WTC11 (cell line): ENCODE results near the gene SHISA6. TPM values are rescaled to one million over a fixed set of nuclear protein-coding genes. Genes with fewer than 3 reads are reported as not detected.

ENCODE experiments used
- ATAC-seq: fragments of 200-7000 bp; cut with Tn5 transposase; 2 replicates; pipeline ENCODE4 v1.10.0; 2021; ENCODE audit warnings: mild to moderate bottlenecking, moderate library complexity
- CTCF ChIA-PET: fragments of 300-600 bp; sonication (Branson Sonifier 250); formaldehyde crosslinking; loops from one replicate; lab custom pipeline; 2021; ENCODE audit warnings: antibody characterized with exemption; lab: Charles Lee
- POLR2A ChIA-PET: fragments of 350-600 bp; sonication (Branson Sonifier 250); formaldehyde crosslinking; loops from one replicate; lab custom pipeline; 2021; ENCODE audit warnings: antibody characterized with exemption; lab: Charles Lee
- DNase-seq: peaks from one replicate; pipeline ENCODE4 v3.0.0; 2021; ENCODE audit warnings: low spot score
- H3K27ac Mint-ChIP-seq: 2 replicates; pipeline ENCODE4 v1.8.0; 2021; ENCODE audit warnings: mixed read lengths
- H3K27me3 Mint-ChIP-seq: 2 replicates; pipeline ENCODE4 v1.8.0; 2021; ENCODE audit warnings: low read depth, mild to moderate bottlenecking, moderate library complexity, mixed read lengths
- H3K36me3 Mint-ChIP-seq: 2 replicates; pipeline ENCODE4 v1.8.0; 2021; ENCODE audit warnings: mixed read lengths
- H3K4me1 Mint-ChIP-seq: 2 replicates; pipeline ENCODE4 v1.8.0; 2022; ENCODE audit warnings: mixed read lengths
- H3K4me3 Mint-ChIP-seq: 2 replicates; pipeline ENCODE4 v1.8.0; 2021; ENCODE audit warnings: mild to moderate bottlenecking, moderate library complexity, mixed read lengths
- H3K9me3 Mint-ChIP-seq: 2 replicates; pipeline ENCODE4 v1.8.0; 2021; ENCODE audit warnings: mixed read lengths
- ATF6 ChIP-seq: sonication (generic); formaldehyde crosslinking; IDR thresholded peaks from 2 replicates; pipeline ENCODE4 v1.8.1; 2023; ENCODE audit warnings: mild to moderate bottlenecking, missing genetic modification reagents
- ESRRA ChIP-seq: sonication (generic); formaldehyde crosslinking; IDR thresholded peaks from 2 replicates; pipeline ENCODE4 v1.8.1; 2022; ENCODE audit warnings: mild to moderate bottlenecking, missing genetic modification reagents, borderline replicate concordance
- MYBL2 ChIP-seq: sonication (generic); formaldehyde crosslinking; IDR thresholded peaks from 2 replicates; pipeline ENCODE4 v1.8.1; 2023; ENCODE audit warnings: mild to moderate bottlenecking, moderate library complexity, missing genetic modification reagents
- NFYB ChIP-seq: sonication (generic); formaldehyde crosslinking; conservative IDR thresholded peaks from 2 replicates; pipeline ENCODE4 v1.8.0; 2022; ENCODE audit warnings: low read depth, missing genetic modification reagents
- NR3C1 ChIP-seq: sonication (generic); formaldehyde crosslinking; conservative IDR thresholded peaks from 2 replicates; pipeline ENCODE4 v1.8.1; 2023; ENCODE audit warnings: low read depth, mild to moderate bottlenecking, missing genetic modification reagents
- USF1 ChIP-seq: sonication (generic); formaldehyde crosslinking; IDR thresholded peaks from 2 replicates; pipeline ENCODE4 v1.8.0; 2022; ENCODE audit warnings: mild to moderate bottlenecking, missing genetic modification reagents
- ZNF219 ChIP-seq: sonication (generic); formaldehyde crosslinking; IDR thresholded peaks from 2 replicates; pipeline ENCODE4 v1.8.0; 2023; ENCODE audit warnings: missing genetic modification reagents, mild to moderate bottlenecking, borderline replicate concordance
- ZNF232 ChIP-seq: sonication (generic); formaldehyde crosslinking; IDR thresholded peaks from 2 replicates; pipeline ENCODE4 v1.8.0; 2022; ENCODE audit warnings: mild to moderate bottlenecking, missing genetic modification reagents
- ZNF671 ChIP-seq: fragments of 250-450 bp; sonication (Bioruptor Pico); IDR thresholded peaks from 2 replicates; pipeline ENCODE4 v1.8.0; 2021; ENCODE audit warnings: mild to moderate bottlenecking
- total RNA-seq: library from RNA; stranded (reverse); gene quantifications from 3 replicates; pipeline ENCODE4 v1.2.3, GENCODE V29; 2021
- TF ChIP-seq, protein P1 (sequence below): sonication (generic); formaldehyde crosslinking; IDR thresholded peaks from 2 replicates; pipeline ENCODE4 v1.8.1; 2022; ENCODE audit warnings: missing genetic modification reagents, borderline replicate concordance
- TF ChIP-seq, protein P2 (sequence below): fragments of 250-450 bp; sonication (Bioruptor Pico); conservative IDR thresholded peaks from 2 replicates; pipeline ENCODE4 v1.9.0; 2021; ENCODE audit warnings: mild to moderate bottlenecking
- TF ChIP-seq, protein P3 (sequence below): sonication (generic); formaldehyde crosslinking; IDR thresholded peaks from 2 replicates; pipeline ENCODE4 v1.8.0; 2022; ENCODE audit warnings: mild to moderate bottlenecking, missing genetic modification reagents
- TF ChIP-seq, protein P4 (sequence below): sonication (generic); formaldehyde crosslinking; IDR thresholded peaks from 2 replicates; pipeline ENCODE4 v1.8.1; 2022; ENCODE audit warnings: low read depth, mild to moderate bottlenecking, moderate library complexity, missing genetic modification reagents, borderline replicate concordance
- TF ChIP-seq, protein P5 (sequence below): sonication (generic); formaldehyde crosslinking; conservative IDR thresholded peaks from 2 replicates; pipeline ENCODE4 v1.8.1; 2022; ENCODE audit warnings: mild to moderate bottlenecking, missing genetic modification reagents

Gene SHISA6
- total RNA-seq, 1 experiment from 2014 or later, result 1.1 TPM

GRCh38 chr17:11212792-11213191 is 28.2 kb upstream of the SHISA6 start (continued):
- TF ChIP-seq, protein P1, sequence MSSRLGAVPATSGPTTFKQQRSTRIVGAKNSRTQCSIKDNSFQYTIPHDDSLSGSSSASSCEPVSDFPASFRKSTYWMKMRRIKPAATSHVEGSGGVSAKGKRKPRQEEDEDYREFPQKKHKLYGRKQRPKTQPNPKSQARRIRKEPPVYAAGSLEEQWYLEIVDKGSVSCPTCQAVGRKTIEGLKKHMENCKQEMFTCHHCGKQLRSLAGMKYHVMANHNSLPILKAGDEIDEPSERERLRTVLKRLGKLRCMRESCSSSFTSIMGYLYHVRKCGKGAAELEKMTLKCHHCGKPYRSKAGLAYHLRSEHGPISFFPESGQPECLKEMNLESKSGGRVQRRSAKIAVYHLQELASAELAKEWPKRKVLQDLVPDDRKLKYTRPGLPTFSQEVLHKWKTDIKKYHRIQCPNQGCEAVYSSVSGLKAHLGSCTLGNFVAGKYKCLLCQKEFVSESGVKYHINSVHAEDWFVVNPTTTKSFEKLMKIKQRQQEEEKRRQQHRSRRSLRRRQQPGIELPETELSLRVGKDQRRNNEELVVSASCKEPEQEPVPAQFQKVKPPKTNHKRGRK (CRISPR knock-in tag), result no peak
- TF ChIP-seq, protein P2, sequence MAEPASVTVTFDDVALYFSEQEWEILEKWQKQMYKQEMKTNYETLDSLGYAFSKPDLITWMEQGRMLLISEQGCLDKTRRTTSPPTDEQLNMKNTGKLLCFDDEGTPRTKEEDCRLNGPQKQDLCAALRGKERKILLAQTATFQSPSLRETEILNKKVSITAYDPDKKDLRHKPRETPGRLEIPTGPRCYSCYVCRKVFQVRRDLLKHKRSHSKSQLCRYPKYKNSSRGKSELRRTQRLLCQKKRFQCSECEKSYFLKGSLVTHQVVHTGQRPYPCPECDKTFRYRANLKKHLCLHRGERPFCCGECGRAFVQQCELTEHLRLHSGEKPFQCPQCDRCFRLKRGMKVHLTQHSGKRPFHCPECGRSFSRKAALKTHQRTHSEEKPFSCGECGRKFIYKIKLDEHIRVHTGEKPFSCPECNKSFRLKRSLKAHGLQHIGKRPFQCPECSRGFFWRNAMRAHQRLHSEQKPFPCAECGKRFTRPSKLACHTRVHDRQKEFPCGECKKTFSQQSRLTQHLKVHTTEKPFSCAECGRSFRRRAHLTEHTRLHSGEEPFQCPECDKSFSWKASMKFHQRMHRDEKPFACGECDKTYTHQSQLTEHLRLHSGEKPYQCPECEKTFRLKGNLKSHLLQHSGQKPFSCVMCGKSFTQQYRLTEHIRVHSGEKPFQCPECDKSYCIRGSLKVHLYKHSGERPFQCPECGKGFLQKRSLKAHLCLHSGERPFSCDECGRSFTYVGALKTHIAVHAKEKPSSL (CRISPR knock-in tag), result no peak
- TF ChIP-seq ZNF219 (no peak), ZNF232 (no peak)

- Mint-ChIP-seq H3K36me3 (peaks cover 81% of the 10 kb centered on the region), H3K9me3 (peaks cover 89% of the 10 kb centered on the region), H3K4me1 (peaks cover 5% of the 10 kb centered on the region; the same call in 1 of the 2 replicates), H3K27me3 (peaks cover 50% of the 10 kb centered on the region), H3K4me3 (no peak overlapping the region), H3K27ac (no peak overlapping the region)
- DNase-seq, result no peak
- TF ChIP-seq NR3C1 (CRISPR knock-in tag) (no peak), NFYB (no peak)
- ChIA-PET CTCF (no interaction called here), POLR2A (interaction anchor here (0.6 kb wide), 1 partner anchor 330 kb away, joined by 3 read pairs; no protein-coding TSS in a partner anchor)
- ATAC-seq, result no peak
Measured at GRCh38 chr17:11216976-11217375, 24.0 kb upstream of the SHISA6 start.

DNA sequence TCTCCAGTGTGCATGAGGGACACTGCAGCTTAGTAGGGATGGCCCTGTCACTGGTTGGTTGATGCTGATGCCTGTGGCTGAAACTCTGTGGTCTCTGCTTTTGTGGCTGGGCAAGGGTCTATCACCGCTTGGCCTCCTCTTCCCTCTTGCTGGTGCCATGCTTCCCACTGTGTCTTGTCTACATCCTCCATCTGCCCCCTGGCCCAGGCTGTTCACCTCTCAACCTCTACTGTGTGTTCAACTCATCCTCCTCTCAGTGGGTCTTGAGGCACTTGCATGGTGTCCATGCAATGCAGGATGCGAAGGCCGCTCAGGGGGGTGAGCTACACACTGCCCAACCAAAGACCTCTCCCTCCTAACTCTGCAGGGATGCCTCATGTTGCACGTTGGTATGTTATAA is 19.8 kb upstream of the SHISA6 start:
- DNase-seq (no peak), ATAC-seq (no peak)
- Mint-ChIP-seq H3K27ac (no peak overlapping the region), H3K27me3 (peaks cover 13% of the 10 kb centered on the region), H3K4me1 (no peaks in the 10 kb centered on the region), H3K9me3 (peaks cover 78% of the 10 kb centered on the region), H3K4me3 (no peak overlapping the region), H3K36me3 (peaks cover 69% of the 10 kb centered on the region)
- ChIA-PET POLR2A (no interaction called here), CTCF (interaction anchor here (1.2 kb wide), 1 partner anchor 345 kb away, joined by 3 read pairs; no protein-coding TSS in a partner anchor)
- TF ChIP-seq, protein P3, sequence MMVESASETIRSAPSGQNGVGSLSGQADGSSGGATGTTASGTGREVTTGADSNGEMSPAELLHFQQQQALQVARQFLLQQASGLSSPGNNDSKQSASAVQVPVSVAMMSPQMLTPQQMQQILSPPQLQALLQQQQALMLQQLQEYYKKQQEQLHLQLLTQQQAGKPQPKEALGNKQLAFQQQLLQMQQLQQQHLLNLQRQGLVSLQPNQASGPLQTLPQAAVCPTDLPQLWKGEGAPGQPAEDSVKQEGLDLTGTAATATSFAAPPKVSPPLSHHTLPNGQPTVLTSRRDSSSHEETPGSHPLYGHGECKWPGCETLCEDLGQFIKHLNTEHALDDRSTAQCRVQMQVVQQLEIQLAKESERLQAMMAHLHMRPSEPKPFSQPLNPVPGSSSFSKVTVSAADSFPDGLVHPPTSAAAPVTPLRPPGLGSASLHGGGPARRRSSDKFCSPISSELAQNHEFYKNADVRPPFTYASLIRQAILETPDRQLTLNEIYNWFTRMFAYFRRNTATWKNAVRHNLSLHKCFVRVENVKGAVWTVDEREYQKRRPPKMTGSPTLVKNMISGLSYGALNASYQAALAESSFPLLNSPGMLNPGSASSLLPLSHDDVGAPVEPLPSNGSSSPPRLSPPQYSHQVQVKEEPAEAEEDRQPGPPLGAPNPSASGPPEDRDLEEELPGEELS (CRISPR knock-in tag), result no peak
- no peak for TF ChIP-seq ATF6 (CRISPR knock-in tag)
- no peak for TF ChIP-seq MYBL2 (CRISPR knock-in tag)

DNA sequence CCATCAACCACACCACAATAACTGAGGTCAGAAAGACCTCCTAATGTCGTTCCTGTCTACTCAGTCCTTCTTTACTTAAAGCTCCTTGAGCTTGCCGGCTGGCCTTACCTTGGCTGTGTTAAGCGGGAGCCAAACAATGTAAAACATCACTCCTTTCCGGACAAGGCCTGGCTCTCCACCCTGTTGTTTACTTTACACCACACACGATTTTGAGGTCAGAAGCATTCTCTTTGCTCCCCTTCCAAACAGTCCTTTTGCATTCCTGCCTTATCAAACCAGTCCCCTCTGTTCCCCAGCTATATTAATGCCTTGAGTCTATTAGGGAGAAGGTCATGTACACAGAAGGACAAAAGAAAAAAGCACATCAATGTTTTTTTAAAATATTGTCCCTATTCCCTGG is 19.3 kb upstream of the SHISA6 start:
- peaks cover 72% of the 10 kb centered on the region for H3K9me3 Mint-ChIP-seq
- H3K27ac Mint-ChIP-seq, result no peak overlapping the region

More for the DNA sequence above, 19.3 kb upstream of the SHISA6 start:
- ChIA-PET CTCF (no interaction called here), POLR2A (no interaction called here)
- Mint-ChIP-seq H3K27me3 (peaks cover 8% of the 10 kb centered on the region), H3K4me3 (no peak overlapping the region), H3K4me1 (no peaks in the 10 kb centered on the region), H3K36me3 (peaks cover 64% of the 10 kb centered on the region)
- no peak for DNase-seq
- ATAC-seq, result no peak
- TF ChIP-seq, protein P4, sequence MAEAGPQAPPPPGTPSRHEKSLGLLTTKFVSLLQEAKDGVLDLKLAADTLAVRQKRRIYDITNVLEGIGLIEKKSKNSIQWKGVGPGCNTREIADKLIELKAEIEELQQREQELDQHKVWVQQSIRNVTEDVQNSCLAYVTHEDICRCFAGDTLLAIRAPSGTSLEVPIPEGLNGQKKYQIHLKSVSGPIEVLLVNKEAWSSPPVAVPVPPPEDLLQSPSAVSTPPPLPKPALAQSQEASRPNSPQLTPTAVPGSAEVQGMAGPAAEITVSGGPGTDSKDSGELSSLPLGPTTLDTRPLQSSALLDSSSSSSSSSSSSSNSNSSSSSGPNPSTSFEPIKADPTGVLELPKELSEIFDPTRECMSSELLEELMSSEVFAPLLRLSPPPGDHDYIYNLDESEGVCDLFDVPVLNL (CRISPR knock-in tag), result no peak
- TF ChIP-seq ESRRA (CRISPR knock-in tag) (no peak), USF1 (no peak), NFYB (no peak), ZNF671 (CRISPR knock-in tag) (no peak)
- TF ChIP-seq, protein P5, sequence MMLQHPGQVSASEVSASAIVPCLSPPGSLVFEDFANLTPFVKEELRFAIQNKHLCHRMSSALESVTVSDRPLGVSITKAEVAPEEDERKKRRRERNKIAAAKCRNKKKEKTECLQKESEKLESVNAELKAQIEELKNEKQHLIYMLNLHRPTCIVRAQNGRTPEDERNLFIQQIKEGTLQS (CRISPR knock-in tag), result no peak
